ENCODE measurements around the gene GPBP1. TPM values are rescaled to one million over a fixed set of nuclear protein-coding genes. Genes with fewer than 3 reads are reported as not detected.

The GPBP1 gene
- total and polyA plus RNA-seq, 2 experiments from 2014 or later = 105 to 109 TPM

DNA sequence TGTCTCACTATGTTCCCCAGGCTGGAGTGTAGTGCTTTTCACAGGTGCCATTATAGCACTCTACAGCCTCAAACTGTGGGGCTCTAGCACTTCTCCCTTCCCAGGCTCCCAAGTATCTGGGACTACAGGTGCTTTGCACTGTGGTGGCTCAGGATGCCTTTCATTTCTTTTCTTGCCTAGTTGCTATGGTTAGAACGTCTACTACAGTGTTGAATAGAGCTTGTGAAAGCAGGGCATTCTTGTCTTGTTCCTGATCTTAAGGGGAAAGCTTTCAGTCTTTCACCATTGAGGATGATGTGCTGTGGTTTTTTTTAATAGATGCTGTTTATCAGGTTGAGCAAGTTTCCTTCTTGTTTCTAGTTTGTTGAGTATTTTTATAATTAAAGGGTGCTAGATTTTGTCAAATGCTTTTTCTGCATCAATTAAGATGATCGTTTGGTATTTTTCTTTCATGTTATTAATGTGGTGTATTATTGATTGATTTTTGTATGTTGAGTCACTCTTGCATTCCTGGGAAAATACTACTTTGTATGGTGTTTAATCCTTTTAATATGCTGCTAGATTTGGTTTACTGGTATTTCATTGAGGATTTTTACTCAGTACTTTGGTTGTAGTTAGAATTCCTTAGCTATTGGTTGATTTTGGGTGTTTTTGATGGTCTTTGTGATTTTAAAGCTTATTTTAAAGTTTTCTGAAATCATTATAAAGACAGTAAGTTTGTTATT is 35.6 kb downstream of the GPBP1 start:
- H3K4me1 Mint-ChIP-seq = peaks cover 54% of the 10 kb centered on the region
- peaks cover 86% of the 10 kb centered on the region for H4K20me1 ChIP-seq (replicated peaks; ENCODE audit: insufficient read depth)
- no peaks in the 10 kb centered on the region for H3K36me3 ChIP-seq (ENCODE audit: insufficient read depth)
- H2AFZ ChIP-seq = no peak overlapping the region
- H3K4me2 ChIP-seq = 0 out of 2 replicates have a peak overlapping the region, but pooled peaks have one; percentile 7
- peaks cover 3% of the 10 kb centered on the region for H3K27me3 Mint-ChIP-seq (ENCODE audit: insufficient read depth, low read depth, poor library complexity)
- H3K27me3 ChIP-seq (ENCODE audit: insufficient read depth) = no peaks in the 10 kb centered on the region
- peaks cover 14% of the 10 kb centered on the region; the same call in 2 of the 3 replicates for H3K36me3 Mint-ChIP-seq (ENCODE audit: low read depth)
- peaks cover 100% of the 10 kb centered on the region for H3K79me2 ChIP-seq (replicated peaks; ENCODE audit: insufficient read depth)
- TF ChIP-seq, protein P1, sequence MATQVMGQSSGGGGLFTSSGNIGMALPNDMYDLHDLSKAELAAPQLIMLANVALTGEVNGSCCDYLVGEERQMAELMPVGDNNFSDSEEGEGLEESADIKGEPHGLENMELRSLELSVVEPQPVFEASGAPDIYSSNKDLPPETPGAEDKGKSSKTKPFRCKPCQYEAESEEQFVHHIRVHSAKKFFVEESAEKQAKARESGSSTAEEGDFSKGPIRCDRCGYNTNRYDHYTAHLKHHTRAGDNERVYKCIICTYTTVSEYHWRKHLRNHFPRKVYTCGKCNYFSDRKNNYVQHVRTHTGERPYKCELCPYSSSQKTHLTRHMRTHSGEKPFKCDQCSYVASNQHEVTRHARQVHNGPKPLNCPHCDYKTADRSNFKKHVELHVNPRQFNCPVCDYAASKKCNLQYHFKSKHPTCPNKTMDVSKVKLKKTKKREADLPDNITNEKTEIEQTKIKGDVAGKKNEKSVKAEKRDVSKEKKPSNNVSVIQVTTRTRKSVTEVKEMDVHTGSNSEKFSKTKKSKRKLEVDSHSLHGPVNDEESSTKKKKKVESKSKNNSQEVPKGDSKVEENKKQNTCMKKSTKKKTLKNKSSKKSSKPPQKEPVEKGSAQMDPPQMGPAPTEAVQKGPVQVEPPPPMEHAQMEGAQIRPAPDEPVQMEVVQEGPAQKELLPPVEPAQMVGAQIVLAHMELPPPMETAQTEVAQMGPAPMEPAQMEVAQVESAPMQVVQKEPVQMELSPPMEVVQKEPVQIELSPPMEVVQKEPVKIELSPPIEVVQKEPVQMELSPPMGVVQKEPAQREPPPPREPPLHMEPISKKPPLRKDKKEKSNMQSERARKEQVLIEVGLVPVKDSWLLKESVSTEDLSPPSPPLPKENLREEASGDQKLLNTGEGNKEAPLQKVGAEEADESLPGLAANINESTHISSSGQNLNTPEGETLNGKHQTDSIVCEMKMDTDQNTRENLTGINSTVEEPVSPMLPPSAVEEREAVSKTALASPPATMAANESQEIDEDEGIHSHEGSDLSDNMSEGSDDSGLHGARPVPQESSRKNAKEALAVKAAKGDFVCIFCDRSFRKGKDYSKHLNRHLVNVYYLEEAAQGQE (IDR thresholded peaks at IDR 0.05; ENCODE audit: unreplicated experiment) = no peak
- TF ChIP-seq ETS1 (IDR thresholded peaks at IDR 0.05) = no peak
- no peak for TF ChIP-seq EZH2phosphoT487 (IDR thresholded peaks at IDR 0.05; ENCODE audit: unreplicated experiment)
- TF ChIP-seq STAT1 (IDR thresholded peaks at IDR 0.05; ENCODE audit: unreplicated experiment) = no peak
- no peak for TF ChIP-seq POLR2AphosphoS5 (IDR thresholded peaks at IDR 0.05; ENCODE audit: low read depth)
- no peak for TF ChIP-seq JUNB (IDR thresholded peaks at IDR 0.05; ENCODE audit: unreplicated experiment)
- H3K4me1 ChIP-seq (ENCODE audit: insufficient read depth) = peaks cover 49% of the 10 kb centered on the region
- H3K9me3 Mint-ChIP-seq = no peaks in the 10 kb centered on the region; the same call in 2 of the 3 replicates
- DNase-seq (ENCODE audit: low spot score) = peak; percentile 51
- H3F3A ChIP-seq (replicated peaks; ENCODE audit: low read depth) = no peaks in the 10 kb centered on the region
- no peak overlapping the region for H3K27ac ChIP-seq (ENCODE audit: low read depth)
- no peaks in the 10 kb centered on the region for H3K9me2 ChIP-seq (ENCODE audit: insufficient read depth)
- ATAC-seq = peak; percentile 66
- H3K27ac Mint-ChIP-seq = peak overlapping the region; percentile 13; the same call in 1 of the 2 replicates
- H3K4me3 ChIP-seq = no peak overlapping the region
- H3K4me3 Mint-ChIP-seq = no peak overlapping the region

- Mint-ChIP-seq H3K27ac (no peak overlapping the region), H3K27me3 (ENCODE audit: insufficient read depth, low read depth, poor library complexity) (peaks cover 3% of the 10 kb centered on the region), H3K4me1 (peaks cover 54% of the 10 kb centered on the region), H3K36me3 (ENCODE audit: low read depth) (peaks cover 25% of the 10 kb centered on the region), H3K9me3 (no peaks in the 10 kb centered on the region; the same call in 2 of the 3 replicates), H3K4me3 (no peak overlapping the region)
- Histone ChIP-seq H3K79me2 (replicated peaks; ENCODE audit: insufficient read depth) (peaks cover 100% of the 10 kb centered on the region), H3K4me2 (0 out of 2 replicates have a peak overlapping the region, but pooled peaks have one; percentile 6), H4K20me1 (replicated peaks; ENCODE audit: insufficient read depth) (peaks cover 84% of the 10 kb centered on the region), H3K4me3 (no peak overlapping the region), H2AFZ (no peak overlapping the region), H3K27me3 (ENCODE audit: insufficient read depth) (no peaks in the 10 kb centered on the region), H3K9me2 (ENCODE audit: insufficient read depth) (no peaks in the 10 kb centered on the region), H3F3A (replicated peaks; ENCODE audit: low read depth) (no peaks in the 10 kb centered on the region), H3K27ac (ENCODE audit: low read depth) (no peak overlapping the region), H3K36me3 (ENCODE audit: insufficient read depth) (peaks cover 9% of the 10 kb centered on the region; the same call in 1 of the 2 replicates), H3K4me1 (ENCODE audit: insufficient read depth) (peaks cover 53% of the 10 kb centered on the region)
- no peak; the same call in 2 of the 3 replicates for ATAC-seq
- no peak for DNase-seq (ENCODE audit: low spot score)
- TF ChIP-seq ZNF331 (CRISPR knock-in tag; IDR thresholded peaks at IDR 0.05; ENCODE audit: low read depth) = no peak
- TF ChIP-seq, protein P2, sequence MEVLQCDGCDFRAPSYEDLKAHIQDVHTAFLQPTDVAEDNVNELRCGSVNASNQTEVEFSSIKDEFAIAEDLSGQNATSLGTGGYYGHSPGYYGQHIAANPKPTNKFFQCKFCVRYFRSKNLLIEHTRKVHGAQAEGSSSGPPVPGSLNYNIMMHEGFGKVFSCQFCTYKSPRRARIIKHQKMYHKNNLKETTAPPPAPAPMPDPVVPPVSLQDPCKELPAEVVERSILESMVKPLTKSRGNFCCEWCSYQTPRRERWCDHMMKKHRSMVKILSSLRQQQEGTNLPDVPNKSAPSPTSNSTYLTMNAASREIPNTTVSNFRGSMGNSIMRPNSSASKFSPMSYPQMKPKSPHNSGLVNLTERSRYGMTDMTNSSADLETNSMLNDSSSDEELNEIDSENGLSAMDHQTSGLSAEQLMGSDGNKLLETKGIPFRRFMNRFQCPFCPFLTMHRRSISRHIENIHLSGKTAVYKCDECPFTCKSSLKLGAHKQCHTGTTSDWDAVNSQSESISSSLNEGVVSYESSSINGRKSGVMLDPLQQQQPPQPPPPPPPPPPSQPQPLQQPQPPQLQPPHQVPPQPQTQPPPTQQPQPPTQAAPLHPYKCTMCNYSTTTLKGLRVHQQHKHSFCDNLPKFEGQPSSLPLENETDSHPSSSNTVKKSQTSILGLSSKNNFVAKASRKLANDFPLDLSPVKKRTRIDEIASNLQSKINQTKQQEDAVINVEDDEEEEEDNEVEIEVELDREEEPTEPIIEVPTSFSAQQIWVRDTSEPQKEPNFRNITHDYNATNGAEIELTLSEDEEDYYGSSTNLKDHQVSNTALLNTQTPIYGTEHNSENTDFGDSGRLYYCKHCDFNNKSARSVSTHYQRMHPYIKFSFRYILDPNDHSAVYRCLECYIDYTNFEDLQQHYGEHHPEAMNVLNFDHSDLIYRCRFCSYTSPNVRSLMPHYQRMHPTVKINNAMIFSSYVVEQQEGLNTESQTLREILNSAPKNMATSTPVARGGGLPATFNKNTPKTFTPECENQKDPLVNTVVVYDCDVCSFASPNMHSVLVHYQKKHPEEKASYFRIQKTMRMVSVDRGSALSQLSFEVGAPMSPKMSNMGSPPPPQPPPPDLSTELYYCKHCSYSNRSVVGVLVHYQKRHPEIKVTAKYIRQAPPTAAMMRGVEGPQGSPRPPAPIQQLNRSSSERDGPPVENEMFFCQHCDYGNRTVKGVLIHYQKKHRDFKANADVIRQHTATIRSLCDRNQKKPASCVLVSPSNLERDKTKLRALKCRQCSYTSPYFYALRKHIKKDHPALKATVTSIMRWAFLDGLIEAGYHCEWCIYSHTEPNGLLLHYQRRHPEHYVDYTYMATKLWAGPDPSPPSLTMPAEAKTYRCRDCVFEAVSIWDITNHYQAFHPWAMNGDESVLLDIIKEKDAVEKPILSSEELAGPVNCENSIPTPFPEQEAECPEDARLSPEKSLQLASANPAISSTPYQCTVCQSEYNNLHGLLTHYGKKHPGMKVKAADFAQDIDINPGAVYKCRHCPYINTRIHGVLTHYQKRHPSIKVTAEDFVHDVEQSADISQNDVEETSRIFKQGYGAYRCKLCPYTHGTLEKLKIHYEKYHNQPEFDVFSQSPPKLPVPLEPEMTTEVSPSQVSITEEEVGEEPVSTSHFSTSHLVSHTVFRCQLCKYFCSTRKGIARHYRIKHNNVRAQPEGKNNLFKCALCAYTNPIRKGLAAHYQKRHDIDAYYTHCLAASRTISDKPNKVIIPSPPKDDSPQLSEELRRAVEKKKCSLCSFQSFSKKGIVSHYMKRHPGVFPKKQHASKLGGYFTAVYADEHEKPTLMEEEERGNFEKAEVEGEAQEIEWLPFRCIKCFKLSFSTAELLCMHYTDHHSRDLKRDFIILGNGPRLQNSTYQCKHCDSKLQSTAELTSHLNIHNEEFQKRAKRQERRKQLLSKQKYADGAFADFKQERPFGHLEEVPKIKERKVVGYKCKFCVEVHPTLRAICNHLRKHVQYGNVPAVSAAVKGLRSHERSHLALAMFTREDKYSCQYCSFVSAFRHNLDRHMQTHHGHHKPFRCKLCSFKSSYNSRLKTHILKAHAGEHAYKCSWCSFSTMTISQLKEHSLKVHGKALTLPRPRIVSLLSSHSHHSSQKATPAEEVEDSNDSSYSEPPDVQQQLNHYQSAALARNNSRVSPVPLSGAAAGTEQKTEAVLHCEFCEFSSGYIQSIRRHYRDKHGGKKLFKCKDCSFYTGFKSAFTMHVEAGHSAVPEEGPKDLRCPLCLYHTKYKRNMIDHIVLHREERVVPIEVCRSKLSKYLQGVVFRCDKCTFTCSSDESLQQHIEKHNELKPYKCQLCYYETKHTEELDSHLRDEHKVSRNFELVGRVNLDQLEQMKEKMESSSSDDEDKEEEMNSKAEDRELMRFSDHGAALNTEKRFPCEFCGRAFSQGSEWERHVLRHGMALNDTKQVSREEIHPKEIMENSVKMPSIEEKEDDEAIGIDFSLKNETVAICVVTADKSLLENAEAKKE (CRISPR knock-in tag; IDR thresholded peaks at IDR 0.05) = no peak
Measured at GRCh38 chr5:57210633-57211032, 36.8 kb downstream of the GPBP1 start.

Measured in GM23338 (cell line).